GM23338 (cell line): ENCODE results near the gene DIP2C. TPM values are rescaled to one million over a fixed set of nuclear protein-coding genes. Genes with fewer than 3 reads are reported as not detected.

Experiments
- ATAC-seq: fragments of 200-7000 bp; cut with Tn5 transposase; 3 replicates; pipeline ENCODE4 v1.9.1; 2020
- DNase-seq: peaks from one replicate; pipeline ENCODE4 v3.0.0-alpha.2; 2015; ENCODE audit warnings: low spot score
- H2AFZ ChIP-seq: fragments of 200-600 bp; sonication (generic); 2 replicates; pipeline ENCODE4 v1.8.0; 2016; ENCODE audit warnings: antibody characterized with exemption, mild to moderate bottlenecking, moderate library complexity
- H3F3A ChIP-seq: fragments of 200-600 bp; sonication (generic); replicated peaks from 2 replicates; pipeline ENCODE4 v1.8.0; 2017; ENCODE audit warnings: antibody characterized with exemption, mixed run types, low read depth
- H3K27ac ChIP-seq: fragments of 200-600 bp; sonication (generic); 2 replicates; pipeline ENCODE4 v1.6.1; 2016; ENCODE audit warnings: low read depth
- H3K27me3 ChIP-seq: fragments of 200-600 bp; sonication (generic); 2 replicates; pipeline ENCODE4 v1.8.0; 2016; ENCODE audit warnings: mild to moderate bottlenecking, mixed run types, moderate library complexity; ENCODE audit not compliant: insufficient read depth
- H3K36me3 ChIP-seq: fragments of 200-600 bp; sonication (generic); 2 replicates; pipeline ENCODE4 v1.8.0; 2016; ENCODE audit warnings: mild to moderate bottlenecking; ENCODE audit not compliant: insufficient read depth
- H3K4me1 ChIP-seq: fragments of 200-600 bp; sonication (generic); 2 replicates; pipeline ENCODE4 v1.8.0; 2016; ENCODE audit warnings: mild to moderate bottlenecking, moderate library complexity; ENCODE audit not compliant: insufficient read depth
- H3K4me2 ChIP-seq: fragments of 200-600 bp; sonication (generic); 2 replicates; pipeline ENCODE4 v1.7.1; 2017; ENCODE audit warnings: mixed run types
- H3K4me3 ChIP-seq: fragments of 200-600 bp; sonication (generic); 2 replicates; pipeline ENCODE4 v1.6.1; 2016; ENCODE audit warnings: mixed run types
- H3K79me2 ChIP-seq: fragments of 200-600 bp; sonication (generic); replicated peaks from 2 replicates; pipeline ENCODE4 v1.8.0; 2017; ENCODE audit warnings: mild to moderate bottlenecking; ENCODE audit not compliant: insufficient read depth
- H3K9me2 ChIP-seq: fragments of 200-600 bp; sonication (generic); 2 replicates; pipeline ENCODE4 v1.8.0; 2017; ENCODE audit not compliant: insufficient read depth
- H4K20me1 ChIP-seq: fragments of 200-600 bp; sonication (generic); replicated peaks from 2 replicates; pipeline ENCODE4 v1.8.0; 2017; ENCODE audit warnings: mild to moderate bottlenecking; ENCODE audit not compliant: insufficient read depth
- H3K27ac Mint-ChIP-seq: 2 replicates; pipeline ENCODE4 v1.8.0; 2020; ENCODE audit warnings: inconsistent platforms, mild to moderate bottlenecking, moderate library complexity, mixed read lengths
- H3K27me3 Mint-ChIP-seq: 3 replicates; pipeline ENCODE4 v1.8.0; 2022; ENCODE audit warnings: low read depth, mild to moderate bottlenecking, moderate library complexity, mixed read lengths, inconsistent platforms; ENCODE audit not compliant: insufficient read depth, poor library complexity
- H3K36me3 Mint-ChIP-seq: 3 replicates; pipeline ENCODE4 v1.8.0; 2021; ENCODE audit warnings: low read depth, mild to moderate bottlenecking, inconsistent platforms, moderate library complexity, mixed read lengths
- H3K4me1 Mint-ChIP-seq: 3 replicates; pipeline ENCODE4 v1.8.0; 2020; ENCODE audit warnings: mild to moderate bottlenecking, inconsistent platforms, mixed read lengths
- H3K4me3 Mint-ChIP-seq: 3 replicates; pipeline ENCODE4 v1.8.0; 2021; ENCODE audit warnings: moderate library complexity, mild to moderate bottlenecking, inconsistent platforms, mixed read lengths
- H3K9me3 Mint-ChIP-seq: 3 replicates; pipeline ENCODE4 v1.8.0; 2020; ENCODE audit warnings: moderate library complexity, mild to moderate bottlenecking, inconsistent platforms, mixed read lengths
- CREB1 ChIP-seq: fragments of 250-450 bp; sonication (Bioruptor Pico); IDR thresholded peaks from 2 replicates; pipeline ENCODE4 v1.5.0; 2020; ENCODE audit warnings: low read depth, mild to moderate bottlenecking, moderate library complexity
- CTCF ChIP-seq, 2 experiments: fragments of 200-600 bp in 1 of 2; sonication (generic) in 1 of 2; conservative IDR thresholded peaks; 2 replicates each; pipeline versions ENCODE4 v1.5.1 to v1.6.1; 2016 to 2017; ENCODE audit warnings: antibody characterized with exemption in 2 of 2, low read depth in 2 of 2, mild to moderate bottlenecking in 2 of 2, moderate library complexity in 1 of 2
- ETS1 ChIP-seq: IDR thresholded peaks from 2 replicates; pipeline ENCODE4 v1.6.1; 2016; ENCODE audit warnings: antibody characterized with exemption
- EZH2 ChIP-seq: fragments of 200-600 bp; sonication (generic); IDR thresholded peaks from one replicate; pipeline ENCODE4 v1.8.0; 2017; ENCODE audit warnings: antibody characterized with exemption, mild to moderate bottlenecking, low read depth; ENCODE audit not compliant: unreplicated experiment
- EZH2phosphoT487 ChIP-seq: fragments of 200-600 bp; sonication (generic); IDR thresholded peaks from one replicate; pipeline ENCODE4 v1.8.1; 2018; ENCODE audit warnings: antibody characterized with exemption; ENCODE audit not compliant: unreplicated experiment
- JUNB ChIP-seq: IDR thresholded peaks from one replicate; pipeline ENCODE4 v1.6.1; 2016; ENCODE audit warnings: antibody characterized with exemption; ENCODE audit not compliant: unreplicated experiment
- NANOG ChIP-seq: IDR thresholded peaks from 2 replicates; pipeline ENCODE4 v1.6.1; 2016; ENCODE audit warnings: antibody characterized with exemption, borderline replicate concordance
- POLR2AphosphoS5 ChIP-seq: IDR thresholded peaks from 2 replicates; pipeline ENCODE4 v1.6.1; 2016; ENCODE audit warnings: antibody characterized with exemption, low read depth
- REST ChIP-seq: IDR thresholded peaks from one replicate; pipeline ENCODE4 v1.6.1; 2018; ENCODE audit warnings: antibody characterized with exemption; ENCODE audit not compliant: unreplicated experiment
- STAT1 ChIP-seq: IDR thresholded peaks from one replicate; pipeline ENCODE4 v1.6.1; 2016; ENCODE audit warnings: antibody characterized with exemption; ENCODE audit not compliant: unreplicated experiment
- ZNF114 ChIP-seq: fragments of 250-450 bp; sonication (Bioruptor Pico); IDR thresholded peaks from 2 replicates; pipeline ENCODE4 v1.5.0; 2020; ENCODE audit warnings: mild to moderate bottlenecking, moderate library complexity
- ZNF331 ChIP-seq: fragments of 250-450 bp; sonication (Bioruptor Pico); IDR thresholded peaks from 2 replicates; pipeline ENCODE4 v1.5.0; 2020; ENCODE audit warnings: low read depth, mild to moderate bottlenecking, moderate library complexity
- ZNF462 ChIP-seq: fragments of 250-450 bp; sonication (Bioruptor Pico); IDR thresholded peaks from 2 replicates; pipeline ENCODE4 v1.5.0; 2020; ENCODE audit warnings: mild to moderate bottlenecking, moderate library complexity
- polyA plus RNA-seq: library from polyadenylated mRNA; unstranded; fragments of >200 nt; fragmentation: Nextera tagmentation; extraction: Ambion mirVana; gene quantifications from 2 replicates; pipeline ENCODE4 v1.2.1, GENCODE V29; 2016
- total RNA-seq: library from RNA; depleted of rRNA; stranded (reverse); fragments of >200 nt; shearing (Covaris generic); gene quantifications from 2 replicates; pipeline ENCODE4 v1.2.3, GENCODE V29; 2014

DIP2C gene
- total and polyA plus RNA-seq, 2 experiments from 2014 or later = 5.1 to 7.7 TPM

- DNase-seq (no peak), ATAC-seq (no peak)
- Mint-ChIP-seq H3K27ac (no peak overlapping the region), H3K4me3 (no peak overlapping the region), H3K36me3 (peaks cover 18% of the 10 kb centered on the region), H3K27me3 (peaks cover 9% of the 10 kb centered on the region), H3K9me3 (peaks cover 6% of the 10 kb centered on the region), H3K4me1 (peaks cover 10% of the 10 kb centered on the region)
- Histone ChIP-seq H3K9me2 (no peaks in the 10 kb centered on the region), H3K4me2 (no peak overlapping the region), H2AFZ (no peak overlapping the region), H3K4me1 (peaks cover 4% of the 10 kb centered on the region; the same call in 1 of the 2 replicates), H3F3A (no peaks in the 10 kb centered on the region), H4K20me1 (no peaks in the 10 kb centered on the region), H3K4me3 (no peak overlapping the region), H3K79me2 (no peaks in the 10 kb centered on the region), H3K27ac (no peak overlapping the region), H3K27me3 (no peaks in the 10 kb centered on the region), H3K36me3 (no peaks in the 10 kb centered on the region)
- no peak for TF ChIP-seq ZNF331 (CRISPR knock-in tag)
- no peak for TF ChIP-seq EZH2phosphoT487
- no peak for TF ChIP-seq CTCF (conservative IDR thresholded peaks at IDR 0.05; ENCODE audit: low read depth in 2 of 2)
- no peak for TF ChIP-seq REST
- TF ChIP-seq ETS1 = no peak
- no peak for TF ChIP-seq POLR2AphosphoS5
- no peak for TF ChIP-seq ZNF462 (CRISPR knock-in tag)
- TF ChIP-seq ZNF114 (CRISPR knock-in tag) = no peak
- no peak for TF ChIP-seq EZH2
- no peak for TF ChIP-seq NANOG
- TF ChIP-seq CREB1 (CRISPR knock-in tag) = no peak
- TF ChIP-seq JUNB = no peak
- no peak for TF ChIP-seq STAT1
Measured at GRCh38 chr10:325282-325681, 364.2 kb downstream of the DIP2C start.
